ENCODE data around the gene CCNG1.

CCNG1 gene

DNA sequence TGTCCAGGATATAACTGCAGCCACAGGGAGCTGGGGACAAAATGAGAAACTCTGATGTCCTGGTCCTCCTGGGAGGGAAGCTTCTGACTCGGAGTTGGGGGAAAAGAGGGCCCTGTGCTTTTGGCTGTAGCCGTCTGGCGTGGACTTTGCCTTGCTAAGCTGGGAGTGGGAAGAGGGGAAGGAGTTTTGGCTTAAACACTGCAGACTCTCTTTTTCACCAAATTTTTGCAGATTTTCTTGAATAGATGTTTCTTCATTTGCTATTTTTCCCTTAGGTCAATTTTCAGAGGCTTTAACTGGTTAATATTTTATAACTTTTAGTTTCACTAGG, 52.3 kb downstream of the CCNG1 start:
- H3K9me3 ChIP-seq (ENCODE audit: control insufficient read depth, insufficient read depth, low read length) = no peaks in the 10 kb centered on the region; the same call in 1 of the 2 replicates
- H3K4me1 ChIP-seq (ENCODE audit: insufficient read depth, low read length) = no peaks in the 10 kb centered on the region; the same call in 1 of the 2 replicates
- H3K36me3 ChIP-seq (ENCODE audit: insufficient read depth, low read length) = peaks cover 6% of the 10 kb centered on the region; the same call in 1 of the 2 replicates
- H3K9ac ChIP-seq (ENCODE audit: low read depth, low read length) = no peak overlapping the region
